ENCODE measurements around the gene PARP8.
"Not testable (repeated sequence)": the region's sequence is repeated elsewhere in the genome, so short reads cannot be mapped to it uniquely, and the experiment has no call there.

PARP8 gene

GRCh38 chr5:50727149-50727496, 60.7 kb downstream of the PARP8 start:
- peak; percentile 72 for DNase-seq (ENCODE audit: low spot score)

GRCh38 chr5:50727845-50728244, 61.4 kb downstream of the PARP8 start:
- no peak for DNase-seq (ENCODE audit: low spot score)

- no peak for DNase-seq (ENCODE audit: low spot score)
Measured at GRCh38 chr5:50730336-50730735, 63.9 kb downstream of the PARP8 start.

- DNase-seq (ENCODE audit: low spot score), result no peak
Measured at GRCh38 chr5:50730841-50731240, 64.4 kb downstream of the PARP8 start.

- DNase-seq (ENCODE audit: low spot score), result no peak
Measured at GRCh38 chr5:50733741-50734140, 67.3 kb downstream of the PARP8 start.

GRCh38 chr5:50738864-50739263, 72.4 kb downstream of the PARP8 start:
- no peak for DNase-seq (ENCODE audit: low spot score)

GRCh38 chr5:50740832-50741231, 74.4 kb downstream of the PARP8 start:
- no peak for DNase-seq (ENCODE audit: low spot score)

- no peak for DNase-seq (ENCODE audit: low spot score)
Measured at GRCh38 chr5:50744776-50745175, 78.3 kb downstream of the PARP8 start.

- no peak for DNase-seq (ENCODE audit: low spot score)
Measured at GRCh38 chr5:50745221-50745910, 78.9 kb downstream of the PARP8 start.

- DNase-seq (ENCODE audit: low spot score), result no peak
Measured at GRCh38 chr5:50749181-50749580, 82.7 kb downstream of the PARP8 start.

- no peak for DNase-seq (ENCODE audit: low spot score)
Measured at GRCh38 chr5:50749873-50750272, 83.4 kb downstream of the PARP8 start.

- peak; percentile 43 for DNase-seq (ENCODE audit: low spot score)
Measured at GRCh38 chr5:50751064-50751657, 84.7 kb downstream of the PARP8 start.

GRCh38 chr5:50752800-50753199, 86.4 kb downstream of the PARP8 start:
- no peak for DNase-seq (ENCODE audit: low spot score)

GRCh38 chr5:50759526-50760270, 93.3 kb downstream of the PARP8 start:
- no peak for DNase-seq (ENCODE audit: low spot score)

GRCh38 chr5:50763351-50763750, 96.9 kb downstream of the PARP8 start:
- no peak for DNase-seq (ENCODE audit: low spot score)

- DNase-seq (ENCODE audit: low spot score), result no peak
Measured at GRCh38 chr5:50763846-50764245, 97.4 kb downstream of the PARP8 start.

- DNase-seq (ENCODE audit: low spot score), result no peak
Measured at GRCh38 chr5:50766042-50766441, 99.6 kb downstream of the PARP8 start.

GRCh38 chr5:50766462-50766861, 100.0 kb downstream of the PARP8 start:
- no peak for DNase-seq (ENCODE audit: low spot score)

- no peak for DNase-seq (ENCODE audit: low spot score)
Measured at GRCh38 chr5:50766967-50767366, 100.5 kb downstream of the PARP8 start.

GRCh38 chr5:50767588-50767987, 101.2 kb downstream of the PARP8 start:
- peak; percentile 56 for DNase-seq (ENCODE audit: low spot score)

GRCh38 chr5:50768634-50769033, 102.2 kb downstream of the PARP8 start:
- DNase-seq (ENCODE audit: low spot score), result no peak

- DNase-seq (ENCODE audit: low spot score), result no peak
Measured at GRCh38 chr5:50770441-50770840, 104.0 kb downstream of the PARP8 start.

GRCh38 chr5:50774446-50775175, 108.2 kb downstream of the PARP8 start:
- DNase-seq (ENCODE audit: low spot score), result not testable (repeated sequence)
